Smooth muscle cell (in vitro differentiated cells): ENCODE data around the gene CDCA7L. TPM values are rescaled to one million over a fixed set of nuclear protein-coding genes. Genes with fewer than 3 reads are reported as not detected.
"Not testable (repeated sequence)": the region's sequence is repeated elsewhere in the genome, so short reads cannot be mapped to it uniquely, and the experiment has no call there.

Experiments
- DNase-seq: peaks from one replicate; lab custom pipeline; 2025; ENCODE audit not compliant: unreplicated experiment; lab: John Stamatoyannopoulos, UW
- H2AFZ ChIP-seq: fragments of 200-600 bp; sonication (generic); 2 replicates; pipeline ENCODE4 v1.6.0; 2016; ENCODE audit warnings: antibody characterized with exemption, low read depth, mild to moderate bottlenecking
- H3F3A ChIP-seq: fragments of 200-600 bp; sonication (generic); 2 replicates; pipeline ENCODE4 v1.6.0; 2017; ENCODE audit warnings: antibody characterized with exemption, low read depth
- H3K27ac ChIP-seq: fragments of 200-600 bp; sonication (generic); 2 replicates; pipeline ENCODE4 v1.5.1; 2016; ENCODE audit warnings: low read depth, mild to moderate bottlenecking
- H3K27me3 ChIP-seq: fragments of 200-600 bp; sonication (generic); 2 replicates; pipeline ENCODE4 v1.6.1; 2016; ENCODE audit warnings: low read depth, mild to moderate bottlenecking
- H3K36me3 ChIP-seq: fragments of 200-600 bp; sonication (generic); 2 replicates; pipeline ENCODE4 v1.5.1; 2016; ENCODE audit warnings: low read depth
- H3K4me1 ChIP-seq: fragments of 200-600 bp; sonication (generic); 2 replicates; pipeline ENCODE4 v1.5.1; 2016; ENCODE audit warnings: low read depth
- H3K4me2 ChIP-seq: fragments of 200-600 bp; sonication (generic); 2 replicates; pipeline ENCODE4 v1.6.0; 2016; ENCODE audit warnings: mild to moderate bottlenecking
- H3K4me3 ChIP-seq: fragments of 200-600 bp; sonication (generic); 2 replicates; pipeline ENCODE4 v1.5.1; 2016; ENCODE audit warnings: mild to moderate bottlenecking
- H3K79me2 ChIP-seq: fragments of 200-600 bp; sonication (generic); 2 replicates; pipeline ENCODE4 v1.6.0; 2016; ENCODE audit warnings: low read depth, mild to moderate bottlenecking
- H3K9ac ChIP-seq: fragments of 200-600 bp; sonication (generic); 2 replicates; pipeline ENCODE4 v1.6.0; 2016; ENCODE audit warnings: low read depth
- H3K9me3 ChIP-seq: fragments of 200-600 bp; sonication (generic); replicated peaks from 2 replicates; pipeline ENCODE4 v1.5.1; 2016; ENCODE audit warnings: low read depth
- H4K20me1 ChIP-seq: fragments of 200-600 bp; sonication (generic); 2 replicates; pipeline ENCODE4 v1.6.0; 2016; ENCODE audit warnings: low read depth
- CTCF ChIP-seq: fragments of 200-600 bp; sonication (generic); IDR thresholded peaks from 2 replicates; pipeline ENCODE4 v1.5.1; 2017; ENCODE audit warnings: borderline replicate concordance, mild to moderate bottlenecking, antibody characterized with exemption; ENCODE audit not compliant: insufficient read depth, poor library complexity, severe bottlenecking
- WGBS: methylation state at CpG from one replicate; pipeline ENCODE4 v1.1.7; 2016; ENCODE audit warnings: low lambda C conversion rate; 5-methylcytosine and 5-hydroxymethylcytosine counted together
- polyA plus RNA-seq: library from polyadenylated mRNA; unstranded; fragments of >200 nt; fragmentation: Nextera tagmentation; extraction: Ambion mirVana; gene quantifications from 2 replicates; pipeline ENCODE4 v1.2.1, GENCODE V29; 2016
- total RNA-seq: library from RNA; depleted of rRNA; stranded (reverse); fragments of >200 nt; gene quantifications from 2 replicates; pipeline ENCODE4 v1.2.3, GENCODE V29; 2014

Gene CDCA7L
- total and polyA plus RNA-seq, 2 experiments from 2014 or later, result 9.3 to 13.9 TPM

DNA sequence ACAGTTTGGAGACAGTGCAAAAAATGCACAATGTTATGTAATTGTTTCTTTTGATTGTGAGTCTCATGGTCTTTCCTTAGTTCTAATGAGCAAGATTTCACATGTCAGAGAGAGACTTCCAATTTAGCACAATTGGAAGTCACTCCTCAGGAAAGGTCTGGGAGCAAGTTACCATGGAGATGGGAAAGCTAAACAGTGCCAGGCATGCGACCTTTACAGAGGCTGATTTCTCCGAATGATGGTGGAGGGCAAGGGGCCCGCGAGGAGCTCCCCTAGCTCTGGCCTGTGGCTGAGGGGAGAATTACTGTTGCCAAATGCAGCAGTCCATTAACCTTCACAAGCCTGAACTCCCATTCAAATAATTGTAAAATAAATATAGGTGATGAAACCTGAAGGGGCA, 59.3 kb downstream of the CDCA7L start:
- H3K4me3 ChIP-seq, result no peak overlapping the region
- no peaks in the 10 kb centered on the region for H3K79me2 ChIP-seq
- H3K27me3 ChIP-seq, result no peaks in the 10 kb centered on the region
- H3K27ac ChIP-seq, result no peak overlapping the region
- no peak overlapping the region for H2AFZ ChIP-seq
- H3K9ac ChIP-seq, result no peak overlapping the region
- H3K4me2 ChIP-seq, result no peak overlapping the region
- no peaks in the 10 kb centered on the region for H3F3A ChIP-seq
- no peaks in the 10 kb centered on the region for H4K20me1 ChIP-seq
- TF ChIP-seq CTCF, result no peak
- no peaks in the 10 kb centered on the region for H3K36me3 ChIP-seq
- no peak for DNase-seq
- no peaks in the 10 kb centered on the region for H3K4me1 ChIP-seq
- 74% methylated on average over 4 of the region's 4 CpGs for WGBS
- H3K9me3 ChIP-seq, result no peaks in the 10 kb centered on the region

DNA sequence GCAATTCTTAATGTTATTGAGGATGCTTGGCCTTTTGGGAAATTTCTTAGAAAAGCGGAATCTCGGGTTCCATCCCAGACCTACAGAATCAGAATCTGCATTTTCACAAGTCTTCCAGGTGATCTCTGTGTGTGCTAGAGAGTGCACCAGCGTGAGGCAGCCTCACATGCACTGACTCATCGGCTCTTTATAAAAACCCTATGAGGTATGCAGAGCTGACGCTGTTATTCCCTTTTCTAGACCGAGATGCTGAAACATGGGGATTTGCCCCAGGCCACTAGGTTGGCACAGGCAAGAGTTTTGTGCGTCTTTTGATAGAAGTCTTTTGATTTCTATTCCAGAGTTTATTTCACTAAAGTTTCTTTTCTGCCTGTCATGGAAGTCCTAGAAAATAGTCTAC, 61.2 kb downstream of the CDCA7L start:
- WGBS, result 86% methylated on average over 7 of the region's 7 CpGs
- Histone ChIP-seq H3K4me2 (no peak overlapping the region), H3F3A (no peaks in the 10 kb centered on the region), H2AFZ (no peak overlapping the region), H3K36me3 (no peaks in the 10 kb centered on the region), H3K4me3 (no peak overlapping the region), H3K27ac (no peak overlapping the region), H4K20me1 (no peaks in the 10 kb centered on the region), H3K9me3 (no peaks in the 10 kb centered on the region), H3K4me1 (no peaks in the 10 kb centered on the region), H3K79me2 (no peaks in the 10 kb centered on the region), H3K9ac (no peak overlapping the region), H3K27me3 (no peaks in the 10 kb centered on the region)
- DNase-seq, result no peak
- no peak for TF ChIP-seq CTCF

- not testable (repeated sequence) for H3F3A ChIP-seq, H2AFZ ChIP-seq, H3K4me3 ChIP-seq, H3K79me2 ChIP-seq, H3K4me1 ChIP-seq, H3K36me3 ChIP-seq, H3K27me3 ChIP-seq, DNase-seq, H4K20me1 ChIP-seq, H3K9me3 ChIP-seq, H3K9ac ChIP-seq, H3K4me2 ChIP-seq, H3K27ac ChIP-seq
- 95% methylated on average over 2 of the region's 2 CpGs for WGBS
Measured at GRCh38 chr7:21883501-21883900, 62.2 kb downstream of the CDCA7L start.

DNA sequence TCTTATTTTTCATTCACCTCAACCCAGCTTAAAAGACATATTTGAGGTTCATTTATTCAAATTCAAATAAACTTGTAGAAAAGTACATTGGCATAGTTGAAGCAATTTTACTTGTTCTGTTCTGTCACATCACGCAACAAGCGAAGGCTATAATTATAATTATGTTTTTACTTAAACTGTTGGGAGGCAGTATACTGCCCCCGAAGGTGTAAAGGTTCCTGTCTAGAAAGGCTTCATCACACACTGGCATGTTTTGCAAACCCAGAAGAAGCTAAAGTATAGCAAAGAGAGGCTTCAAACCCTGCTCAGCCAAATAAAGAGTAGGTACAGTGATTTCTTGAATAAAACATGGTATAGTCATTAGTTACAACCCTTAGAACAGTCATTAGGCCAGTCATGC, 62.6 kb downstream of the CDCA7L start:
- no peak for TF ChIP-seq CTCF
- Histone ChIP-seq H3K4me2 (no peak overlapping the region), H3K4me1 (no peaks in the 10 kb centered on the region), H3K27me3 (no peaks in the 10 kb centered on the region), H4K20me1 (no peaks in the 10 kb centered on the region), H3K27ac (no peak overlapping the region), H3K79me2 (no peaks in the 10 kb centered on the region), H3K4me3 (no peak overlapping the region), H3F3A (no peaks in the 10 kb centered on the region), H3K9me3 (no peaks in the 10 kb centered on the region), H3K36me3 (no peaks in the 10 kb centered on the region), H2AFZ (no peak overlapping the region), H3K9ac (no peak overlapping the region)
- WGBS, result 88% methylated on average over 3 of the region's 3 CpGs
- DNase-seq, result no peak
